HG02759 (cell line): Measurements from ENCODE around the gene TRABD.

ENCODE experiments used
- ATAC-seq: cut with Tn5 transposase; IDR thresholded peaks from one replicate; pipeline ENCODE4 v1.9.1; 2021; ENCODE audit warnings: mild to moderate bottlenecking, moderate library complexity; ENCODE audit not compliant: unreplicated experiment

Gene TRABD

GRCh38 chr22:50173311-50173982 lies 12.3 kb upstream of the TRABD start:
- ATAC-seq: no peak

GRCh38 chr22:50173983-50174355 lies 11.7 kb upstream of the TRABD start:
- no peak for ATAC-seq

DNA sequence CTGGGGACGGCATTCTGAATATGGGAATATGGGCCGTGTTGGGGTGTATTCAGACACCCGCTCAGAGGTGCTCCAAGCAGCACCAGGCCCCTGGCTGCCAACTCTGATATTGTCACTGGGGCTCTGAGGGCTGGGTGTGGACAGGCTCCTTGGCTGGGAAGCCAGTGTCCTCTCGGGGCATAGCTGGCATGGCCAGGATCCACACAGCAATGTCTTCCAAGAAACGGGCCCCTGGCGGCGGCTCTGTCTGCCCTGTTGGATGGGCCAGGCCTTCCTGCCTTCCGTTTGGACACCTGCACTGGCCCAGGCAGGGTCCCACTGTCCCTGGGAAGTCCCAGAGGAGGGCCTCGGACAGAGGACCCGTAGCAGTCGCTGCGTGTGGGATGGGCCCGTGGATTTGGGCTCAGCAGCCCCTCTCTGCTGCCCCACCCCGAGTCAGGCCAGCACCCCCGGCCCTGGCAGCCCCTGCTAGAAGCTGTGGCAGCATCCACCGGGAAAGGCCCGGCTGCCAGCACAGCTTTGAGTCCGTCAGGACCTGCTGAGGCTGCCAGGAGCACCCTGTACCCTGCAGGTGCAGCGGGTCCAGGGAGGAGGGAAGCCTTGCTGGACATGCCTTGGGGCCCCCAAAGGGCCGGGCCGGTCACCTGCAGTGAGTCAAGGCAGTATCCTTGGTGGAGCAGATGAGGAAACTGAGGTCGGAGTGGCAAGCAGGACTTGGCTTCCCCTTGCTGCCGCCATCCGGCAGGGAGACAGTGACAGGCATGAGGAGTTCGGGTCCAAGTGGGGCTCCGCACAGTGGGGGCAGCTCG lies 11.1 kb upstream of the TRABD start:
- no peak for ATAC-seq

DNA sequence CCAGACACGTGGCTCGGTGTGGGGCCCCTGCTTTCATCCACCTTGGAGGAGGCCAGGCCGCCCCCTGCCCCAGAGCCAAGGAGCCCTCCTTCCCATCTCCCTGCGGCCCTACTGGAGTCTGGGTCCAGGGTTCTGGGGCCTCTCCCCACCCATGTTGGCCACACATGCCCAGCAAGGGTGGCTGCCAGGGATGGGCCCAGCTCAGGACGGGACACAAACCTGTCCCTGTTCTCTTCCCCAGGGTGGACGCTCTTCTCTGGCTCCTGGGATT lies 10.6 kb upstream of the TRABD start:
- ATAC-seq: no peak

DNA sequence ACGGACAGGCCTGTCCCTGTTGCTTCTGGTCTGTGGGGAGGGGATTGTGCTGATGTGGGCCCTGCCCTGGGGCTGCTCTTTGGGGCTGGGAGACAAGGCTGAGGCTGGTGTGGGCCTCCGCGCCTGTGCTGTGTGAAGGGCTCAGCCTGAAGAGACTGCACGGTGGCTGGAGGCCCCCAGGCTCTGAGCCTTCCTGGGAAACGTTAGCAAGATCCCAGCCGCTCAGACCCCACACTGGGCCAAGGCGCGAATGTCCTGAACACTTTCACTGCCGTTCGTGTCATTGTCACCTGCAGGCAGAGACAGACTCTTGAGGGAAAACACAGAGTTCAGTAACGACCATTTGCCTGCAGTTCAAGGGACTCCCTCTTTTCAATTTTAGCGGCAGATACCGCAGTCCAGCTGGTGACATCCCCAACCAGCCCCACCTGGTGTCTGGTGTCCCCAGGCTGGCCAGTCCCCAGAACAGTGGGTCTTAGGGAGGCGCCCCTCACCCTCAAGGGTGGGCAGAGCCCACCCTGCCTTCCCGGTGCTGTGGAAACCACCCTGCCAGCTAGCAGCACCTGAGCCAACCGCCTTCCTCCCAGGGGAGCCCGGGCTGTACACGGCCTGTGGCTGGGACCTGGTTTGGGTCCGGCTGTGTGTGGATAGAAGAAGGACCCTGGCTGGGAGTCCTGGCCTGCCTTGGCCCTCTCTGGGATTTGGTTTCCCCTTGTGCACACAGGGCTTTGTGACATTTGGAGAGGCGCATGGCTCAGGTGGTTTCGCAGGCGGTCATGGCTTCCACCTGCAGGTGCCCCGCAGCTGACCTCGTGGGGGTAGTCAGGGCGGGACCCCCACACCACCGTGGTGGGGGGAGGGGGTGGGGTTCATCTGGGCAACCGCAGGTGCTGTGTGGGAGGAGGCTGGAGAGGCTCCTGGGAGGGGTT lies 9.5 kb upstream of the TRABD start:
- no peak for ATAC-seq

DNA sequence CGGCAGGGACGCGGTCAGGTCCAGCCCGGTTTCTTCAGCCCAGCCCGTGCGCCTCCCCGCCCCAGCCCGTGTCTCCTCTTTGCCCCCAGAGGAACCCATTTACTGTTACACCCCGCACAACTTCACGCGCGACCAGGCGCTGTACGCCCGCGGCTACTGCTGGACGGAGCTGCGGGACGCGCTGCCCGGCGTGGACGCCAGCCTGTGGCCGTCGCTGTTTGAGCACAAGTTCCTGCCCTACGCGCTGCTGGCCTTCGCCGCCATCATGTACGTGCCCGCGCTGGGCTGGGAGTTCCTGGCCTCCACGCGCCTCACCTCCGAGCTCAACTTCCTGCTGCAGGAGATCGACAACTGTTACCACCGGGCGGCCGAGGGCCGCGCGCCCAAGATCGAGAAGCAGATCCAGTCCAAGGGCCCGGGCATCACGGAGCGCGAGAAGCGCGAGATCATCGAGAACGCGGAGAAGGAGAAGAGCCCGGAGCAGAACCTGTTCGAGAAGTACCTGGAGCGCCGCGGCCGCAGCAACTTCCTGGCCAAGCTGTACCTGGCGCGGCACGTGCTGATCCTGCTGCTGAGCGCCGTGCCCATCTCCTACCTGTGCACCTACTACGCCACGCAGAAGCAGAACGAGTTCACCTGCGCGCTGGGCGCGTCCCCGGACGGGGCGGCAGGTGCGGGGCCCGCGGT lies 8.7 kb upstream of the TRABD start:
- no peak for ATAC-seq

GRCh38 chr22:50177537-50178470 lies 7.9 kb upstream of the TRABD start:
- no peak for ATAC-seq

DNA sequence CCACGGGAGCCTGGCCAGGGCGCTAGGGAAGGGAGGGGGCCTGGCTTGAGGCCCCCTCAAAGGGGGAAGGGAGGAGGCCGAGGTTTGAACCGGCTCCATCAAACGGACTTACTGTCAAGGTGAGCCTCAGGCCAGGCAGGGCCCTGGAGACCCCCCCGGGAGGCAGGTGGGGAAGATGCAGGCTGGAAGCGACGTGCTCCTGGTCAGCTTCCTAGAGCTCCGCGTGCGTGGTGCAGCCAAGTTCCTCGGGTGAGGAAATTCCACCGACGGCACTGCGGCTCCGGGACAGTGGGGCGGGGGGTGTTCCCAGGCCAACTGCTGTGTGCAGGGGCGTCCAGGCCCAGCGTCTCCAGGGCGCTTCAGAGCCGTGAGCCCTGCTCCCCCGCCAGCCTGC lies 7.2 kb upstream of the TRABD start:
- no peak for ATAC-seq

GRCh38 chr22:50178871-50179869 lies 6.5 kb upstream of the TRABD start:
- ATAC-seq: no peak

DNA sequence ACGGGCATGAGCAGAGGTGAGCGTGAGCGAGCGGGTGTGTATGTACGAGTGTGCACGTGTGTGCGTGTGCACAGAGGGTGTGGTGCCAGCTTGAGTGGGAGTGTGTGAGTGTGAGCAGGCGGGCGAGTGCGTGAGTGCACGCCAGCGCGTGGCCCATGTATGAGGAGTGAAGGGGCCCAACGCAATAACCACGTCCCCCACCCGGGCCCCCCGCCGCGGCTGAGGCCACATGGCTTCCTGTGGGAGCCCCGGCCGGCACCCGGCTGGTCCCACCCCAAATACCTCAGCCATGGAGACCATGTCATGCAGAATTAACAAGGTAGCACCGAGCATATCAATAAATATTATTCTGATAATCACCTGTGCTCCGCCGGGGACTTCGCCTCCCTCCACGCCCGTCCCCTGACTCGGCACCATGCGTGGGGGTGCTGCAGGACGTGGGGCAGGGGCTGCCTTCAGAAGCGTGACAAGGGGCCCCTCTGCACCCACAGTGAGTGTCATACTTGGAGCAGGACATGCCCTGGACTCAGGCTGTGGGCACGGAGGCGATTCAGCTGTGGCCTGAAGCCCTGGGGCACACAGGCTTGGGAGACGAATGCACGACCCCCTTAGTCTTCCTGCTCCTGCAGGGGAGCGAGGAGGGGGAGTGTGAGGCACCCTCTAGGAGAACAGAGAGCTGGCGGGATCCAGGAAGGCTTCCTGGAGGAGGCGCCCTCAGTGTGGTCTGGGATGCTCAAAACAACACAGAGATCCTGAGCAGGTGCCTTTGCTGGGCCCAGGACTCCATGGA lies 5.6 kb upstream of the TRABD start:
- ATAC-seq: no peak

- ATAC-seq: no peak
Observed at GRCh38 chr22:50180727-50181521, 4.8 kb upstream of the TRABD start.

- ATAC-seq: no peak
Observed at GRCh38 chr22:50182176-50183081, 3.3 kb upstream of the TRABD start.

DNA sequence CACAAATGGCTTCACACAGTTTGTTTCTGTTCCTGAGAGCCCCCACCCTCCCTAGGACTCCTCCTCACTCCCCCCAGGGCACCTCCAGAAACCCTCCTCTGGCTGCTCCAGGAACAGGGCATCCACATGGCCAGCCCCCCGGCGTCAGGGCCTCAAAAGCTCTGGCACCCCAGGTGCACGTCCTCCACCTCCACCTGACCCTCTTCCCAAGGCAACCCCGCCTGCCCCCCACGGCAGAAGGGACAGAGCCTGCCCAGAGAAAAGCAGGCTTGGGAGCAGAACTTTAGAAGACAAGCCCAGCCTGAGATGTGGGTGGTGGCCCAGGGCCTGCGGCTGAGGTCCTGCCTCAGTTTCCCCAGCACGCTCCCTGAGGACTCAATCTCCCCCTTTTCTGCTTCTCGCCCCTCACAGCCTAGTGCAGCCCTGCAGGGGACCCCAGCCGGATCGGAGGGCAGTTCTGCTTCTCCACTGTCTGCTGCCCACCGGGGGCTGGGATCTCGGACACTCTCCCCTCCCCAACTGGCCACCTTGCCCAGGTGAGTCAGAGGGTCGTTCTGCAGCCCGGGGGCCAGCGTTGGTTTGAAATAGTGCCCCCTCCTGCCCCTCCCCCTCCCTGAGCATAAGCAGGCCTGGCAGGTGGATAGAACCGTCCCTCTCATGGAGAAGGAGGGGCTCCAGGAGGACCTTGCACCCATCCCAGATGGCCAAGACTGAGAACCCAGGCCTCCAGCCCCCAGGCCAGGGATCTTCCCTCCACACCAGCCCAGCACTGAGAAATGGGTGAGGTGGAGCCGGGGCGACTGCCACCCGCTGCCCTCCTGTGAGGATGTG lies 2.4 kb upstream of the TRABD start:
- ATAC-seq: no peak

GRCh38 chr22:50184004-50184901 lies 1.5 kb upstream of the TRABD start:
- ATAC-seq: no peak
